Vagina (tissue), 2 donors: ENCODE measurements around the gene BROX. TPM values are rescaled to one million over a fixed set of nuclear protein-coding genes. Genes with fewer than 3 reads are reported as not detected.

Experiments used
- DNase-seq, 2 donors: peaks; one replicate each; pipeline ENCODE4 v3.0.0-alpha.2; 2017; ENCODE audit errors: extremely low spot score in 2 of 2
- H3K27ac ChIP-seq: fragments of 200-600 bp; sonication (generic); one replicate; pipeline ENCODE4 v1.5.1; 2019
- H3K27me3 ChIP-seq: fragments of 200-600 bp; sonication (generic); one replicate; pipeline ENCODE4 v1.5.1; 2019
- H3K36me3 ChIP-seq, 2 donors: fragments of 200-600 bp; sonication (generic); one replicate each; pipeline ENCODE4 v1.5.1; 2017 to 2019
- H3K4me1 ChIP-seq: fragments of 200-600 bp; sonication (generic); one replicate; pipeline ENCODE4 v1.5.1; 2019
- H3K4me3 ChIP-seq, 2 donors: fragments of 200-600 bp; sonication (generic); 1 replicate in 1 of 2; 2 replicates in 1 of 2; pipeline ENCODE4 v1.5.1; 2016 to 2019
- H3K9me3 ChIP-seq: fragments of 200-600 bp; sonication (generic); one replicate; pipeline ENCODE4 v1.5.1; 2019
- POLR2A ChIP-seq, 2 donors: fragments of 450-650 bp; IDR thresholded peaks; one replicate each; pipeline ENCODE4 v1.6.1; 2017; ENCODE audit warnings: antibody characterized with exemption in 2 of 2, mild to moderate bottlenecking in 2 of 2, moderate library complexity in 2 of 2
- POLR2AphosphoS5 ChIP-seq, 2 donors: sonication (generic); formaldehyde crosslinking; IDR thresholded peaks; one replicate each; pipeline ENCODE4 v1.9.0; 2017; ENCODE audit warnings: antibody characterized with exemption in 2 of 2, mild to moderate bottlenecking in 2 of 2, low read depth in 1 of 2; ENCODE audit not compliant: insufficient read depth in 1 of 2
- intact Hi-C: fragments of 100-400 bp; cut with DNase I; formaldehyde crosslinking; loops from one replicate; pipeline ENCODE4 v1.15.1; 2023
- total RNA-seq: library from RNA; depleted of rRNA; stranded (reverse); fragments of >200 nt; gene quantifications from one replicate; pipeline ENCODE4 v1.2.3, GENCODE V29; 2016
- TF ChIP-seq, protein P1 (sequence below), 3 experiments: fragments of 450-650 bp in 2 of 3; fragments of 200-600 bp in 1 of 3; sonication (generic) in 1 of 3; IDR thresholded peaks; one replicate each; pipeline ENCODE4 v1.5.1; 2017 to 2019; ENCODE audit warnings: antibody characterized with exemption in 3 of 3, mild to moderate bottlenecking in 2 of 3, moderate library complexity in 2 of 3

Gene BROX
- total RNA-seq, 1 donor from 2014 or later, result 26.0 TPM

- H3K4me1 ChIP-seq, result no peaks in the 10 kb centered on the region
- H3K4me3 ChIP-seq, result no peak overlapping the region
- intact Hi-C loops, result no loop called here
- TF ChIP-seq POLR2A (IDR thresholded peaks at IDR 0.05), result no peak
- no peak for TF ChIP-seq POLR2AphosphoS5 (IDR thresholded peaks at IDR 0.05; ENCODE audit: insufficient read depth in 1 of 2, low read depth in 1 of 2)
- TF ChIP-seq, protein P1, sequence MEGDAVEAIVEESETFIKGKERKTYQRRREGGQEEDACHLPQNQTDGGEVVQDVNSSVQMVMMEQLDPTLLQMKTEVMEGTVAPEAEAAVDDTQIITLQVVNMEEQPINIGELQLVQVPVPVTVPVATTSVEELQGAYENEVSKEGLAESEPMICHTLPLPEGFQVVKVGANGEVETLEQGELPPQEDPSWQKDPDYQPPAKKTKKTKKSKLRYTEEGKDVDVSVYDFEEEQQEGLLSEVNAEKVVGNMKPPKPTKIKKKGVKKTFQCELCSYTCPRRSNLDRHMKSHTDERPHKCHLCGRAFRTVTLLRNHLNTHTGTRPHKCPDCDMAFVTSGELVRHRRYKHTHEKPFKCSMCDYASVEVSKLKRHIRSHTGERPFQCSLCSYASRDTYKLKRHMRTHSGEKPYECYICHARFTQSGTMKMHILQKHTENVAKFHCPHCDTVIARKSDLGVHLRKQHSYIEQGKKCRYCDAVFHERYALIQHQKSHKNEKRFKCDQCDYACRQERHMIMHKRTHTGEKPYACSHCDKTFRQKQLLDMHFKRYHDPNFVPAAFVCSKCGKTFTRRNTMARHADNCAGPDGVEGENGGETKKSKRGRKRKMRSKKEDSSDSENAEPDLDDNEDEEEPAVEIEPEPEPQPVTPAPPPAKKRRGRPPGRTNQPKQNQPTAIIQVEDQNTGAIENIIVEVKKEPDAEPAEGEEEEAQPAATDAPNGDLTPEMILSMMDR (IDR thresholded peaks at IDR 0.05), result no peak
- H3K36me3 ChIP-seq, result no peaks in the 10 kb centered on the region
- no peak overlapping the region for H3K27ac ChIP-seq
- no peaks in the 10 kb centered on the region for H3K9me3 ChIP-seq
- DNase-seq, result no peak
- no peaks in the 10 kb centered on the region for H3K27me3 ChIP-seq
Measured at GRCh38 chr1:222769971-222770620, 57.7 kb downstream of the BROX start.

DNA sequence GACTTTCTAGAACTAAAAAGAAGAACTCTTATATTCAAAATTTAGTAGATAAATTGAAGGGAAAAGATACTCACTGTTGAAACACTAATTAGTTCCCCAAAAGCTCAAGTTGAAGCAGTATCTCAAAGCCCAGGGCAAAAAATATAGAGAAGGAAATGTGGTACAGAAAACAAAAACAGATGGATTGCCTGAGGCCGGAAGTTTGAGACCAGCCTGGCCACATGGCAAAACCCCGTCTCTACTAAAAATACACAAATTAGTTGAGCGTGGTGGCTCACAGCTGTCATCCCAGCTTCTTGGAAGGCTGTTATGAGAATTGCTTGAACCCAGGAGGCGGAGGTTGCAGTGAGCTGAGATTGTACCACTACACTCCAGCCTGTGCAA, 60.6 kb downstream of the BROX start:
- no peak for DNase-seq

GRCh38 chr1:222777463-222777862, 65.1 kb downstream of the BROX start:
- no peak overlapping the region for H3K4me3 ChIP-seq
- no peaks in the 10 kb centered on the region for H3K27me3 ChIP-seq
- intact Hi-C loops, result no loop called here
- no peak for DNase-seq
- no peaks in the 10 kb centered on the region for H3K9me3 ChIP-seq
- no peaks in the 10 kb centered on the region for H3K36me3 ChIP-seq
- TF ChIP-seq POLR2AphosphoS5 (IDR thresholded peaks at IDR 0.05; ENCODE audit: insufficient read depth in 1 of 2, low read depth in 1 of 2) (peak in 1 of 2 donors; percentile 42), POLR2A (IDR thresholded peaks at IDR 0.05) (no peak)
- TF ChIP-seq, protein P1 (IDR thresholded peaks at IDR 0.05), result no peak
- no peak overlapping the region for H3K27ac ChIP-seq
- H3K4me1 ChIP-seq, result no peaks in the 10 kb centered on the region

More for the DNA sequence above, 60.6 kb downstream of the BROX start:
- Histone ChIP-seq H3K27me3 (no peaks in the 10 kb centered on the region), H3K4me3 (no peak overlapping the region), H3K4me1 (no peaks in the 10 kb centered on the region), H3K9me3 (no peaks in the 10 kb centered on the region), H3K36me3 (no peaks in the 10 kb centered on the region), H3K27ac (no peak overlapping the region)
- intact Hi-C loops, result no loop called here
- TF ChIP-seq POLR2AphosphoS5 (IDR thresholded peaks at IDR 0.05; ENCODE audit: insufficient read depth in 1 of 2, low read depth in 1 of 2) (no peak), POLR2A (IDR thresholded peaks at IDR 0.05) (no peak)
- TF ChIP-seq, protein P1 (IDR thresholded peaks at IDR 0.05), result no peak

- no peak for DNase-seq
- no peaks in the 10 kb centered on the region for H3K36me3 ChIP-seq
- H3K4me1 ChIP-seq, result no peaks in the 10 kb centered on the region
- no peaks in the 10 kb centered on the region for H3K27me3 ChIP-seq
- intact Hi-C loops, result no loop called here
- no peak overlapping the region for H3K4me3 ChIP-seq
- H3K27ac ChIP-seq, result no peak overlapping the region
- TF ChIP-seq POLR2A (IDR thresholded peaks at IDR 0.05), result no peak
- TF ChIP-seq POLR2AphosphoS5 (IDR thresholded peaks at IDR 0.05; ENCODE audit: insufficient read depth in 1 of 2, low read depth in 1 of 2), result no peak
- TF ChIP-seq, protein P1 (IDR thresholded peaks at IDR 0.05), result no peak
- no peaks in the 10 kb centered on the region for H3K9me3 ChIP-seq
Measured at GRCh38 chr1:222777977-222778376, 65.6 kb downstream of the BROX start.

DNA sequence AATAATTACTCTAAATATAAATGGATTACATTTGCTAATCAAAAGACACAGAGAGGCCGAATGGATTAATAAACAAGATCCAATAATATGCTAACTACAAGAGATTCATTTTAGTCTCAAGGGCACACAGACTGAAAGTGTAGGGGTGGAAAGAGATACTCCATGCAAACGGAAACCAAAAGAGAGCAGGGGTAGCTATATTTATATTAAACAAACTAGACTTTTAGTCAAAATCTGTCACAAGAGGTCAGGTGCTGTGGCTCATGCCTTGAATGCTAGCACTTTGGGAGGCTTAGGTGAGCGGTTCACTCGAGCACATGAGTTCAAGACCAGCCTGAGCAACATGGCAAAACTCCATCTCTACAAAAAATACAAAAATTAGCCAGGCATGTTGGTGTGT, 68.9 kb downstream of the BROX start:
- H3K9me3 ChIP-seq, result no peaks in the 10 kb centered on the region
- H3K27ac ChIP-seq, result no peak overlapping the region
- no peaks in the 10 kb centered on the region for H3K36me3 ChIP-seq
- peaks cover 5% of the 10 kb centered on the region for H3K4me1 ChIP-seq
- no peak overlapping the region for H3K4me3 ChIP-seq
- TF ChIP-seq, protein P1 (IDR thresholded peaks at IDR 0.05), result no peak
- TF ChIP-seq POLR2AphosphoS5 (IDR thresholded peaks at IDR 0.05; ENCODE audit: insufficient read depth in 1 of 2, low read depth in 1 of 2), result no peak
- TF ChIP-seq POLR2A (IDR thresholded peaks at IDR 0.05), result no peak
- DNase-seq, result no peak
- no peaks in the 10 kb centered on the region for H3K27me3 ChIP-seq
- intact Hi-C loops, result no loop called here
